Gastroesophageal sphincter (tissue), 4 donors: ENCODE data around the gene KLK1. TPM values are rescaled to one million over a fixed set of nuclear protein-coding genes. Genes with fewer than 3 reads are reported as not detected.

Experiments
- ATAC-seq: fragments of 150-250 bp; one replicate; pipeline ENCODE4 v1.9.1; 2016; ENCODE audit warnings: mild to moderate bottlenecking, moderate library complexity
- H3K27ac ChIP-seq, 4 donors: fragments of 200-600 bp; sonication (generic) in 3 of 4; 1 replicate in 3 of 4; 2 replicates in 1 of 4; pipeline ENCODE4 v1.5.1; 2016 to 2019
- H3K27me3 ChIP-seq: fragments of 200-600 bp; sonication (generic); one replicate; pipeline ENCODE4 v1.5.1; 2019
- H3K36me3 ChIP-seq, 2 donors: fragments of 200-600 bp; sonication (generic); one replicate each; pipeline ENCODE4 v1.5.1; 2019; ENCODE audit warnings: control low read depth in 1 of 2
- H3K4me1 ChIP-seq, 3 donors: fragments of 200-600 bp; sonication (generic); 1 replicate in 2 of 3; 2 replicates in 1 of 3; pipeline ENCODE4 v1.5.1; 2016 to 2019; ENCODE audit warnings: control low read depth in 2 of 3
- H3K4me3 ChIP-seq, 2 donors: fragments of 200-600 bp; sonication (generic); one replicate each; pipeline ENCODE4 v1.5.1; 2019; ENCODE audit warnings: mild to moderate bottlenecking in 1 of 2, moderate library complexity in 1 of 2
- H3K9me3 ChIP-seq, 3 donors: fragments of 200-600 bp; sonication (generic); one replicate each; pipeline ENCODE4 v1.5.1; 2017 to 2019; ENCODE audit warnings: control low read depth in 2 of 3
- CTCF ChIP-seq, 4 experiments: fragments of 200-600 bp in 2 of 4; fragments of 450-650 bp in 2 of 4; sonication (generic) in 1 of 4; IDR thresholded peaks; one replicate each; pipeline ENCODE4 v1.5.1; 2017 to 2019; ENCODE audit warnings: antibody characterized with exemption in 4 of 4, mild to moderate bottlenecking in 2 of 4, moderate library complexity in 2 of 4
- EP300 ChIP-seq: sonication (generic); formaldehyde crosslinking; IDR thresholded peaks from one replicate; pipeline ENCODE4 v1.6.1; 2017; ENCODE audit warnings: antibody characterized with exemption, mild to moderate bottlenecking
- POLR2A ChIP-seq, 2 donors: fragments of 450-650 bp; IDR thresholded peaks; one replicate each; pipeline ENCODE4 v1.6.1; 2017; ENCODE audit warnings: antibody characterized with exemption in 2 of 2, mild to moderate bottlenecking in 2 of 2, moderate library complexity in 1 of 2
- POLR2AphosphoS5 ChIP-seq: sonication (generic); formaldehyde crosslinking; IDR thresholded peaks from one replicate; pipeline ENCODE4 v1.6.1; 2017; ENCODE audit warnings: antibody characterized with exemption
- WGBS, 2 donors: methylation state at CpG; one replicate each; pipeline ENCODE4 v1.1.5; 2018; ENCODE audit warnings: low coverage in 1 of 2; 5-methylcytosine and 5-hydroxymethylcytosine counted together
- total RNA-seq, 4 donors: library from RNA; depleted of rRNA; stranded (reverse); fragments of >200 nt; gene quantifications; one replicate each; pipeline ENCODE4 v1.1.0, GENCODE V29; 2016

KLK1 gene
- total RNA-seq, 4 donors from 2014 or later = not detected

DNA sequence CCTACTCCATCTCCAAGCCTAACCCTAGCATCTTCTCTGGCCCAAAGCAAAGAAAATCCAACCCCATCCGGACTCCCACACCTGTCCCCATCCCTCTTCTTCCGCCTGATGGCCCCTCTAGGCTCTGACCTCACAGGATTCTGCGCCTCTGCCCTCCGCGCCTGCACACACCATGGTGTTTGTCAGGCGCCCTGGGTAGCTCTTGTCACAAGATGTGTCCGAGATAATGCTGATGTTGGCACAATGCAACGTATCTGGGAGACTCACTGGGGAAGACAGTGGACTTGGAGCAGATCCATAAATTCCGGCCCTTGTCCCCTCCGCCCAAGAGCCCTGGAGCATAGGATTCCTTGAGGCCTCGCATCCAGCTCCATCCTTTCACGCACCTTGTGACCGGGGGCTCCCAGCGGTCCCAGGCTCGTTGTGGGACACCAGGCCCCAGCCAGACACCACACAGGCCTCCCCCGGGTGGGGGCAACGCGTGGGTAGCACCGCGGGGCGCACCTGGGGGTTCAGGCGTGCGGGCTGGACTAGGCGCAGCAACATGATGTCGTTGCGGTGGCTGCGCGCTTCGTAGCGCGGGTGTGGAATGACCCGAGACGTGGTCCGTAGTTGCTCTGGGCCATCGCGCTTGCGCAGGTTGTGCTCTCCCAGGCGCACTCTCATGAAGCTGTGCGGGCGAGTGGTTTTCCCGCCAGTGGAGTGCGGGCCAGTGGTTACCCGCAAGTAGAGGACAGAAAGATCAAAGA is 3.1 kb upstream of the KLK1 start:
- Histone ChIP-seq H3K9me3 (no peaks in the 10 kb centered on the region), H3K4me1 (no peaks in the 10 kb centered on the region), H3K27ac (no peak overlapping the region), H3K36me3 (no peaks in the 10 kb centered on the region), H3K4me3 (no peak overlapping the region), H3K27me3 (peaks cover 90% of the 10 kb centered on the region)
- TF ChIP-seq POLR2A (IDR thresholded peaks at IDR 0.05) (no peak), POLR2AphosphoS5 (no peak), EP300 (no peak), CTCF (IDR thresholded peaks at IDR 0.05) (no peak)
- WGBS, 2 donors = 79 to 84% methylated on average over 9 to 24 of the region's 43 CpGs
- ATAC-seq = no peak

GRCh38 chr19:50822661-50823208 is 852 bp downstream of the KLK1 start:
- no peak overlapping the region for H3K4me3 ChIP-seq
- H3K36me3 ChIP-seq = no peaks in the 10 kb centered on the region
- no peak for ATAC-seq
- H3K27ac ChIP-seq = no peak overlapping the region
- TF ChIP-seq EP300 = no peak
- no peak for TF ChIP-seq CTCF (IDR thresholded peaks at IDR 0.05)
- TF ChIP-seq POLR2A (IDR thresholded peaks at IDR 0.05) = no peak
- no peak for TF ChIP-seq POLR2AphosphoS5
- H3K9me3 ChIP-seq = no peaks in the 10 kb centered on the region
- 0 to 60% methylated on average over 1 to 5 of the region's 7 CpGs for WGBS, 2 donors
- peaks cover 0 to 18% (median 0%) of the 10 kb centered on the region in 3 donors for H3K4me1 ChIP-seq
- H3K27me3 ChIP-seq = peaks cover 95% of the 10 kb centered on the region

- no peaks in the 10 kb centered on the region for H3K36me3 ChIP-seq
- no peak for ATAC-seq
- H3K9me3 ChIP-seq = no peaks in the 10 kb centered on the region
- TF ChIP-seq POLR2AphosphoS5 (no peak), POLR2A (IDR thresholded peaks at IDR 0.05) (no peak), EP300 (no peak), CTCF (IDR thresholded peaks at IDR 0.05) (no peak)
- no CpG with 5 or more reads among the region's 8 CpGs for WGBS, 2 donors
- H3K4me3 ChIP-seq = no peak overlapping the region
- no peak overlapping the region for H3K27ac ChIP-seq
- peaks cover 95% of the 10 kb centered on the region for H3K27me3 ChIP-seq
- H3K4me1 ChIP-seq = peaks cover 0 to 19% (median 0%) of the 10 kb centered on the region in 3 donors
Observed at GRCh38 chr19:50821622-50822021, 2.0 kb downstream of the KLK1 start.

GRCh38 chr19:50821248-50821612 is 2.4 kb downstream of the KLK1 start:
- peaks cover 0 to 19% (median 0%) of the 10 kb centered on the region in 3 donors for H3K4me1 ChIP-seq
- H3K27ac ChIP-seq = no peak overlapping the region
- H3K4me3 ChIP-seq = no peak overlapping the region
- no peaks in the 10 kb centered on the region for H3K9me3 ChIP-seq
- 47 to 65% methylated on average over 3 of the region's 4 CpGs for WGBS, 2 donors
- no peak for ATAC-seq
- no peaks in the 10 kb centered on the region for H3K36me3 ChIP-seq
- peaks cover 96% of the 10 kb centered on the region for H3K27me3 ChIP-seq
- TF ChIP-seq POLR2A (IDR thresholded peaks at IDR 0.05) = no peak

GRCh38 chr19:50820549-50821247 is 2.9 kb downstream of the KLK1 start:
- TF ChIP-seq CTCF (IDR thresholded peaks at IDR 0.05) = no peak
- TF ChIP-seq EP300 = no peak
- no peak for TF ChIP-seq POLR2A (IDR thresholded peaks at IDR 0.05)
- no peak for TF ChIP-seq POLR2AphosphoS5
- Histone ChIP-seq H3K4me1 (peaks cover 0 to 19% (median 0%) of the 10 kb centered on the region in 3 donors), H3K4me3 (no peak overlapping the region), H3K9me3 (no peaks in the 10 kb centered on the region), H3K36me3 (no peaks in the 10 kb centered on the region), H3K27me3 (peaks cover 100% of the 10 kb centered on the region), H3K27ac (no peak overlapping the region)
- WGBS, 2 donors = 1 to 2% methylated on average over 9 to 13 of the region's 21 CpGs
- no peak for ATAC-seq
